ENCODE measurements around the gene SLX4IP.

DNA sequence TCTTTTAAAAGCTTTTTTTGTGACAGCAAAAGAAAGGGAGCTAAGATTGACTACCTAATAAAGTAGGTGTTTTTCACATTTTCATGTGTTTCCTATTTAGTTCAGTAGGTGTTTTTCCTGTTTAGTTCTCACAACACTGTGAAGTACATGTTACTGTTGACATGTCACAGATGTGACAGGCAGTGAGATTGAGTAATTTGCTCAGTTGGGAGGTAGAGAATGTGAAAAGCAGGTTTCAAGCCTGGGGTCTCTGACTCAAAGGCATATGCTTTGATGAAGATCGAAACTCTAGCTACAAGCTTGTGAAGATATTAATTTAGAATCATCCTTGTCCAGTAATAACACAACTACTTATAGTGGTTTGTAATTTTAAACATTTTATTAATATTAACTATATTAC, 43.1 kb downstream of the SLX4IP start:
- TF ChIP-seq, protein P1, sequence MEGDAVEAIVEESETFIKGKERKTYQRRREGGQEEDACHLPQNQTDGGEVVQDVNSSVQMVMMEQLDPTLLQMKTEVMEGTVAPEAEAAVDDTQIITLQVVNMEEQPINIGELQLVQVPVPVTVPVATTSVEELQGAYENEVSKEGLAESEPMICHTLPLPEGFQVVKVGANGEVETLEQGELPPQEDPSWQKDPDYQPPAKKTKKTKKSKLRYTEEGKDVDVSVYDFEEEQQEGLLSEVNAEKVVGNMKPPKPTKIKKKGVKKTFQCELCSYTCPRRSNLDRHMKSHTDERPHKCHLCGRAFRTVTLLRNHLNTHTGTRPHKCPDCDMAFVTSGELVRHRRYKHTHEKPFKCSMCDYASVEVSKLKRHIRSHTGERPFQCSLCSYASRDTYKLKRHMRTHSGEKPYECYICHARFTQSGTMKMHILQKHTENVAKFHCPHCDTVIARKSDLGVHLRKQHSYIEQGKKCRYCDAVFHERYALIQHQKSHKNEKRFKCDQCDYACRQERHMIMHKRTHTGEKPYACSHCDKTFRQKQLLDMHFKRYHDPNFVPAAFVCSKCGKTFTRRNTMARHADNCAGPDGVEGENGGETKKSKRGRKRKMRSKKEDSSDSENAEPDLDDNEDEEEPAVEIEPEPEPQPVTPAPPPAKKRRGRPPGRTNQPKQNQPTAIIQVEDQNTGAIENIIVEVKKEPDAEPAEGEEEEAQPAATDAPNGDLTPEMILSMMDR (IDR thresholded peaks at IDR 0.05) = no peak
- TF ChIP-seq EP300 (IDR thresholded peaks at IDR 0.05) (no peak), POLR2AphosphoS5 (IDR thresholded peaks at IDR 0.05) (no peak)
